GM18873 (cell line): ENCODE measurements around the gene ATRNL1.
"Not testable (repeated sequence)": the region's sequence is repeated elsewhere in the genome, so short reads cannot be mapped to it uniquely, and the experiment has no call there.

ENCODE experiments used
- ATAC-seq: cut with Tn5 transposase; IDR thresholded peaks from one replicate; pipeline ENCODE4 v1.9.1; 2021; ENCODE audit warnings: mild to moderate bottlenecking, moderate library complexity, moderate number of reproducible peaks; ENCODE audit not compliant: unreplicated experiment, low FRiP score

ATRNL1 gene

DNA sequence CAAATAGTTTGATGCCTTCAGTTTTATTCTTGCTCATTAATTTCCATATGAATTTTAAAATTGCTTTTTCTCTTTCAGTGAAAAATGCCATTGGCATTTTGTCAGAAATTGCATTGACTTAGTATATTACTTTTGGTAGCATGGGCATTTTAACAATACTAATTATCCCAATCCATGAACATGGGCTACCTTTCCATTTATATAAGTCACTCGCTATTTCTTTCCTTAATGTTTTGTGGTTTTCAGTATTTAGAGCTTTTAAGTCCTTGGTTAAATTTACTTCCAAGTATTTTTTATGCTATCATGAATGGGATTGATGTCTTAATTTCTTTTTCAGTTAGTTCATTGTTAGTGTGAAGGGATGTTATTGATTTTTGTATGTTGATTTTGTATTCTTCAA, 297.4 kb downstream of the ATRNL1 start:
- ATAC-seq: no peak

DNA sequence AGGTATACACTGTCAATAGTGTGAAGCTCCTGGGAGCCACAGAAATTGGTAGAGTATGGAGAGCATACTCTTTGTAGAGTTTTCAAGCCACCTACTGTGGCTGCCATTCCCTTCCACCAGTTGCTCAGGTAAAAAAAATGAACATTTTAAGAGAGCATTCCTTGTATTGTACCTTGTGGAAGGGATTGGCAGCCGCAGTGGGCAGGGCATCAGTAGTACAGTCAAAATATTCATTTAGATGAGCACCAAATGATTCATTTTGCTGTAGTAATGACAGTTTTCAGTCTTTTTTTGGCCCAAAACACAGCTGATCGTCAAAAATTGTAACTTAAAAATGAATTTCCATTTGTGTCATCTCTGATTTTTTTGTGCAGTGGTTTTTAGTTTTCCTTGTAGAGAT, 304.9 kb downstream of the ATRNL1 start:
- no peak for ATAC-seq

DNA sequence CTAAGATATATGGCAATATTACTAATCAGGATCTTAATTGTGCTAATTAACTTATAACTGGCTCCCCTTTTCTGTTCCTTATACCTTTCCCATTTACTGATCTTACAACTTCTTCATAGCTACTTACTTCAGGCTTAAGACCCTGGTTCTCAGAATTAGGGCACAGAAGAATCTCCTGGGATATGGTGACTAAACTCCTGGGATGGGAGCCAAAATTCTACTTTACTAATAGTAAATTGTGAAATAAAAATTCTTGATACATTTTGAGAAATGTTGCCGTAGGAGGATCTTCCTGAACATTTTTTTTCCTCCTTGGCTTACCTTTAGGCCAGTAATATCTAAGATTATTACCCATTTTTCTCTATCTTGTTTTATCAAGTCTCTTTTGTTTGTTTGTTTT, 309.5 kb downstream of the ATRNL1 start:
- ATAC-seq: no peak

DNA sequence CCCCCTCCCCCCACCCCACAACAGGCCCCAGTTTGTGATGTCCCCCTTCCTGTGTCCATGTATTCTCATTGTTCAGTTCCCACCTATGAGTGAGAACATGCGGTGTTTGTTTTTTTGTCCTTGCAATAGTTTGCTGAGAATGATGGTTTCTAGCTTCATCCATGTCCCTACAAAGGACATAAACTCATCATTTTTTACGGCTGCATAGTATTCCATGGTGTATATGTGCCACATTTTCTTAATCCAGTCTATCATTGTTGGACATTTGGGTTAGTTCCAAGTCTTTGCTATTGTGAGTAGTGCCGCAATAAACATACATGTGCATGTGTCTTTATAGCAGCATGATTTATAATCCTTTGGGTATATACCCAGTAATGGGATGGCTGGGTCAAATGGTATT, 312.7 kb downstream of the ATRNL1 start:
- not testable (repeated sequence) for ATAC-seq

DNA sequence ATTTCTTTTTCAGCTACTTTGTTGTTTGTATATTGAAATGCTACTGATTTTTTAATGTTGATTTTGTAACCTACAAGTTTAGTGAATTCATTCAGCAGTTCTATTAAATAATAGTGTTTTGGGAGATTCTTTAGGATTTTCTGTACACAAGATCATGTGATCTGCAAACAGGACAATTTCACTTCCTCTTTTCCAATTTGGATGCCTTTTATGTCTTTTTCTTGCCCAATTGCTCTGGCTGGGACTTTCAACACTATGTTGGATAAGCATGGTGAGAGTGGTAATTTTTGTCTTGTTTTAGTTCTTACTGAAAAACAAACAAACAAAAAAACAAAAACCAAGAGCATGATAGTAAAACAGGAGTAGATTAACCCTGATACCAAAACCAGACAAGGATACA, 316.2 kb downstream of the ATRNL1 start:
- ATAC-seq: no peak

GRCh38 chr10:115417585-115418265, 324.6 kb downstream of the ATRNL1 start:
- peak; percentile 86 for ATAC-seq

GRCh38 chr10:115422624-115423023, 329.5 kb downstream of the ATRNL1 start:
- ATAC-seq: no peak

DNA sequence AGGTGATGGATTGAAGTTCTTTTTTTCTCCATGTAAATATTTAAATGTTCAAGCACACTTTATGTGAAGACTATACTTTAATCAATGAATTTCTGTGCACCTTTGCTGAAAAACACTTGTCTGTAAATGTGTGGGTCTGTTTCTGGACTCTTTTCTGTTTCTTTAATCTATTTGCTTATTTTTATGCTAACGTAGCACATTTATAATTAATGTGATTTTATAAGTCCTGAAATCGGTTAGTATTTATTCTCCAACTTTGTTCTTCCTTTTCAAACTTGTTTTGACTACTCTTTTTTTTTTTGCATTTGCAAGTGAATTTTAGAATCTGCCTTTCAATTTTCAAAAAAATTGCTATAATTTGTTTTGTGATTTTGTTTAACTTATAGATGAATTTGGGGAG, 334.4 kb downstream of the ATRNL1 start:
- no peak for ATAC-seq

DNA sequence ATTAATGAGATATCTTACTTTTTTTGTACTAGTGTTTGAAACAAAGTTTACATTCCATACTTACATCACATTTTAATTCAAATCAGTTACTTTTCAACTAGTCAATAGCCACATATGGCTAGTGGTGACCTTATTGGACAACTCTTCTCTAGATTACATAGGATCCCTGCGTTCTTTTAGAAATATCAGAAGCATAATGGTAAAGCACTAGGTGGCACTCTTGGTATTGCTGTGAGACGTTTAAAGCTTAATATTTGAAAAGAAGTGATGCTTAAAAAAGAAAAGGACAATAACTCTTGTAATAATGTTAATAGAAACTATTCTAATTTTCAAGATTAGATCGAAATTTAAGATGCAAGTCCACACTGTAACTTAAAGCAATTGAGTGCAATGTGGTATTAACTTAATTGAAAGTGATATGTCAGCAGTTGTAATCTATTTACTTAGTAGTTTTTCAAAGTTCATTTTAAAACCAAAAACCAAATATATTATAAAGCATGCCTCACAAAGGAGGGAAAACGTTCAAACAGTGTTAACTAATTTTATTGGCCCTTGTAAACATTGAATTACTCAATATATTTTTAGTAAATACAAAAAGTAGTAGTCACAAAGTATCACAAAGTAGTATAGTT, 339.1 kb downstream of the ATRNL1 start:
- no peak for ATAC-seq

DNA sequence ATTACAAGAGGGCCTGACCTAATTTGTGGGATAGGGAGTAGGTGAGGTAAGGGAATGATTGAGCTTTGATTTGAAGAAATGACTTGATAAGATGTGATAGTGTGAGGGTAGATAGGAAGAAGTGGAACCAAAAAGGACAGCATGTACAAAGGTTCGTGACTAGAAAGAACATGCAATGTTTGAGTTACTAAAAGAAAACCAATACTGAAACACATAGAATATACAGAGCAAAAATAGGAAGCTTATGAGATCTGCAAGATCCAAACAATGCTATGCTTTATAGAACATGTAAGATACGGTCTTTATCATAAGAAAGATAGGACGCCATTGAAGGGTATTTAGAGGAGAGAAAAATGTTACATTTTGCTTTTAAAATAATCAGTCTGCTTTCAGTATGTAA, 343.8 kb downstream of the ATRNL1 start:
- ATAC-seq: no peak

DNA sequence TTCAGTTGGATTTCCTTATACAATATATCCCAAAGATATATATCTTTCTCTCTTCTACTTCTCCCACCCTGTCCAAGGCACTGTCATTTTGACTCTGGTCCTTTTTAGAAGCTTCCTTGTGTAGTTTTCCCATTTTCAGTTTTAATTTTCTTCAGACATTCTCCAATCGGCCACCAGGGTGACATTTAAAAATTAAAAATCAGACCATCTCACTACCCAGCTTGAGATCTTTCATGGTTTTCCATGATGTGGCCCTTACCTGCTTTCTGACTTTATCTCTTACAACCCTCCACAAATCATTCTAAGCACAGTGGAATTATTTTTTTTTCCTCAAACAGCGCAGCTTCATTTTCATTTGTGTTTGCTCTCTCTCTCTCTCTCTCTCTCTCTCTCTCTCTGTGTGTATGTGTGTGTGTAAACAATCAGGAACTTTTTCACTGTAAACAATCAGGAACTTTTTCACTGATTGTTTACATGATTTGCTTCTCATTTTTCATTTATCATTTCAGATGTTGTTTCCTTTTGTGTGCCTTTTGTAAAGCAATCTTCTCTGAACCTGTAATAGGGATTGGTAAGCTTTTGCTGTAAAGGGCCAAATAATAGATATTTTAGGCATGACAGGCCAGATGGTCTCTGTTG, 348.9 kb downstream of the ATRNL1 start:
- no peak for ATAC-seq

GRCh38 chr10:115456812-115457211, 363.6 kb downstream of the ATRNL1 start:
- ATAC-seq: no peak

DNA sequence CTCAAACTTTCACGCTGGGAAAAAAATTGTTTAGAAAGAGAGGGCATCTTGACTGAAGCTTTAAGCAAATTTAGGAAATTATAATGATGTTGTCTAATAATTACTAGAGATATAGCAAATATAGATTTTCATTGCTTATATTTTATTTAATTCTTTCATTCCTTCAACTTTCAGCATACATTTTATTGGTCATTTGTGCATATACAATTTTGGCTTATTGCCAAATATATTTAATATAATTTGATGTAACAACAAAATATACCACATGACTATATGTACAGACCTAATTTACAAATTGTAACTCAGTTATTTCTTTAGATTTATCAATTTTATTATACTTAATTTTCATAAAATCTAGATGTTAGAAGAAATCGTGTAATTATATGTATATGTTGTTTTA, 390.1 kb downstream of the ATRNL1 start:
- no peak for ATAC-seq

GRCh38 chr10:115491526-115492140, 398.5 kb downstream of the ATRNL1 start:
- ATAC-seq: no peak

DNA sequence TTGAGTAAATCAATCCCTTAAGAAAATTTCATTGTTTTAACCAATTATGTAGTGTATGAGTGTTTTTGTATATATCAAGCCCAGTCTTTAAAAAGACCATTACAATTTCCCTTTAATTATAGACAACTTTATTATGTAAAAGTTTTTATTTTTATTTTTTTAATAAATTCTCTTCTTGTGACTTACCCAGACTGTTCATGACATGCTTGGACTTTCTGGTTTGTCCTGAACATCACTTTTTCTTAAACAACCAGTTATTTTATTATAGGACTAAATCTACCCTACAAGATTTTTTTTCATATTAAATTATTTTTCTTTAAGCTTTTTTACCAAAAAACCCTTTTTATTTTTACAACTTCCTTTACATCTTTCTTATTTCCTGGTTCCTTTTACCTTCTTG, 410.4 kb downstream of the ATRNL1 start:
- ATAC-seq: no peak

GRCh38 chr10:115514895-115515294, 421.7 kb downstream of the ATRNL1 start:
- ATAC-seq: no peak

DNA sequence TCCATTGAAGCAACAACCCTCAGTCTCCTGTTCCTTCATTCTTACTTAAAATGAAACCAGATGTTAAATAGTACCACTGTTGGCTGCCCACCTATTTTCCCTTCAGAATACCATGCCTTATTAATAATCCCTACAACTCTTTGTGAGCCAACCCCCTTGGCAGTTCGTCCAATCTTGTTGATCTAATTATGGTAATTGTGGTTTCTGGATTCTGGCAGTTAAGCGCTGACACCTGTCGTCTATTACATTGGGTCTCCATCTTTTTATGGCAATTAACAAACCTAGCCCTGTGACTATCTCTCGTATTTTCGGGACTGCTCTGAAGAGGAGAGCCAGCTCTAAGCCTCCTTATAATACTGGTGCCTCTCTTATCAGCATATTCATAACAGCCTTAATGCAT, 432.0 kb downstream of the ATRNL1 start:
- ATAC-seq: no peak

DNA sequence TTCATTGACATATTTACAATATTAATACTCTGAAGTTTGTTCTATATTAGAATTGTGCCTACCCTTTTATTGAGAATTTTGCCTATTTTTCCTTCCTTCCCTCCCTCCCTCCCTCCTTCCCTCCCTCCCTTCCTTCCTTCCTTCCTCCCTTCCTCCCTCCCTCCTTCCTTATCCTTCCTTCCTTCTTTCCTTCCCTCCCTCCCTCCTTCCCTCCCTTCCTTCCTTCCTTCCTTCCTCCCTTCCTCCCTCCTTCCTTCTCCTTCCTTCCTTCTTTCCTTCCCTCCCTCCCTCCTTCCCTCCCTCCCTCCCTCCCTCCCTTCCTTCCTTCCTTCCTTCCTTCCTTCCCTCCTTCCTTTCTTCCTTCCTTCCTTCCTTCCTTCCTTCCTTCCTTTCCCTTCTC, 434.5 kb downstream of the ATRNL1 start:
- ATAC-seq: not testable (repeated sequence)

- not testable (repeated sequence) for ATAC-seq
Observed at GRCh38 chr10:115536401-115536800, 443.2 kb downstream of the ATRNL1 start.

DNA sequence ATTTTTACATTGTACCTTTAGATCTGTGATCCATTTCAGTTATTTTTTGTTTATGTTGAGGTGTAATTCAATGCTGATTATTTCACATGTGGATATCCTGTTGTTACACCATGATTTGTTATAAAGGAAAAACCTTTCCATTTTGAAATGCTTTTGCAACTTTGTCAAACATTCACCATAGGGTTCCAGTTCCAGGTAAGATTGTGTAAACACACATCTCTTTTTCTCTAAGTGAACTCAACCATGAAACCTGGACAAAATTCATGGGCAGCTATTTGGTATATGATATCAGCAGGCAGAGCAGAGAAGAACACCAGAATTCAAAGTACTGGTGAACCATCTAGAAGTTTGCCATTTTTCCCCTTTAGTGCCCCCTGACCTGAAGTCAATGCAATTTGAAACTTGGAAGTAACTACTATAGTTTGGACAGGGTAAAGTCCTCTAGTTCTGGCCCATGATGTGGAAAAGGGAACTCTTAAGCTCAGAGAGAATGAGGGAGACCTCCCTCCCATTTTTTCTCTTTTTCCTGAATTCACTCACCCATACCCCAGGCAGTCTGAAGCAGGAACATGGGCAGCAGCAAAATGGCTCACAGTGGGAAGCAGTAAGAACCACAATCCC, 446.1 kb downstream of the ATRNL1 start:
- ATAC-seq: no peak

GRCh38 chr10:115555887-115556402, 462.8 kb downstream of the ATRNL1 start:
- ATAC-seq: no peak
